H1 (cell line): ENCODE data around the gene DHX29. TPM values are rescaled to one million over a fixed set of nuclear protein-coding genes. Genes with fewer than 3 reads are reported as not detected.

Experiments used
- CTCF ChIA-PET: fragments of 300-600 bp; sonication (Branson Sonifier 250); formaldehyde crosslinking; loops from one replicate; lab custom pipeline; 2021; ENCODE audit not compliant: partially characterized antibody; lab: Charles Lee
- POLR2A ChIA-PET: fragments of 300-600 bp; sonication (Branson Sonifier 250); formaldehyde crosslinking; loops from one replicate; lab custom pipeline; 2021; ENCODE audit warnings: inconsistent platforms; ENCODE audit not compliant: partially characterized antibody; lab: Charles Lee
- DNase-seq, 2 experiments: peaks; one replicate each; pipeline versions ENCODE4 v3.0.0 to v3.0.0-alpha.2; 2010 to 2022; ENCODE audit warnings: low spot score in 2 of 2, low read depth in 1 of 2, mixed read lengths in 1 of 2
- FAIRE-seq: peaks from 2 replicates; lab custom pipeline; 2011; peaks lifted over from hg19 to GRCh38; lab: Jason Lieb, UNC
- H2AFZ ChIP-seq: 2 replicates; pipeline ENCODE4 v1.8.1; 2012; ENCODE audit warnings: low read length, inconsistent platforms
- H2AK5ac ChIP-seq: 2 replicates; pipeline ENCODE4 v1.6.1; 2013; ENCODE audit warnings: low read depth, low read length
- H2BK120ac ChIP-seq: replicated peaks from 2 replicates; pipeline ENCODE3; 2013; ENCODE audit warnings: low read depth, low read length, inconsistent platforms
- H2BK12ac ChIP-seq: 2 replicates; pipeline ENCODE4 v1.6.1; 2013; ENCODE audit warnings: low read depth, low read length
- H2BK15ac ChIP-seq: 2 replicates; pipeline ENCODE4 v1.6.1; 2013; ENCODE audit warnings: low read length
- H2BK20ac ChIP-seq: 2 replicates; pipeline ENCODE4 v1.6.1; 2013; ENCODE audit warnings: low read length
- H2BK5ac ChIP-seq: 2 replicates; pipeline ENCODE4 v1.6.1; 2013; ENCODE audit warnings: low read depth, low read length
- H3K14ac ChIP-seq: 2 replicates; pipeline ENCODE4 v1.6.1; 2013; ENCODE audit warnings: inconsistent platforms; ENCODE audit not compliant: insufficient read length
- H3K18ac ChIP-seq: 2 replicates; pipeline ENCODE4 v1.6.1; 2013; ENCODE audit warnings: low read length; ENCODE audit errors: extremely low read depth
- H3K23ac ChIP-seq: 2 replicates; pipeline ENCODE4 v1.6.1; 2013; ENCODE audit warnings: inconsistent platforms; ENCODE audit not compliant: insufficient read length
- H3K23me2 ChIP-seq: 2 replicates; pipeline ENCODE4 v1.6.1; 2013; ENCODE audit warnings: low read depth, low read length
- H3K27ac ChIP-seq: 2 replicates; pipeline ENCODE4 v1.6.1; 2011; ENCODE audit warnings: low read depth, low read length, inconsistent platforms
- H3K27me3 ChIP-seq, 4 experiments: replicated peaks in 1 of 4; 1 replicate in 1 of 4; 2 replicates in 3 of 4; pipeline versions ENCODE4 v1.6.1 to v1.8.1; 2011 to 2013; ENCODE audit warnings: low read length in 3 of 4, mild to moderate bottlenecking in 3 of 4, inconsistent platforms in 2 of 4, mixed read lengths in 2 of 4, moderate library complexity in 1 of 4; ENCODE audit not compliant: control insufficient read depth in 3 of 4, insufficient read depth in 3 of 4; ENCODE audit errors: extremely low read depth in 1 of 4
- H3K36me3 ChIP-seq, 4 experiments: 2 replicates each; pipeline versions ENCODE4 v1.6.1 to v1.8.1; 2011 to 2013; ENCODE audit warnings: mild to moderate bottlenecking in 4 of 4, low read length in 3 of 4, moderate library complexity in 2 of 4, control low read depth in 1 of 4, inconsistent platforms in 1 of 4; ENCODE audit not compliant: insufficient read depth in 4 of 4, control insufficient read depth in 2 of 4
- H3K4ac ChIP-seq: replicated peaks from 2 replicates; pipeline ENCODE3; 2013; ENCODE audit warnings: low read length, low read depth, mixed read lengths, inconsistent platforms; ENCODE audit not compliant: insufficient read length
- H3K4me1 ChIP-seq, 4 experiments: replicated peaks in 1 of 4; 1 replicate in 1 of 4; 2 replicates in 3 of 4; pipeline versions ENCODE4 v1.6.1 to v1.8.1; 2011 to 2013; ENCODE audit warnings: low read length in 3 of 4, inconsistent platforms in 2 of 4, mixed read lengths in 1 of 4; ENCODE audit not compliant: insufficient read depth in 4 of 4, control insufficient read depth in 3 of 4
- H3K4me2 ChIP-seq, 2 experiments: 2 replicates each; pipeline versions ENCODE4 v1.6.1 to v1.8.1; 2011 to 2013; ENCODE audit warnings: low read depth in 2 of 2, low read length in 2 of 2, control low read depth in 1 of 2, inconsistent platforms in 1 of 2, mild to moderate bottlenecking in 1 of 2; ENCODE audit not compliant: insufficient read depth in 1 of 2
- H3K4me3 ChIP-seq, 4 experiments: fragments of 200-600, 300-600 bp in 1 of 4; sonication (generic), shearing (Covaris generic), sonication (Bioruptor Twin) in 1 of 4; 2 replicates each; pipeline versions ENCODE4 v1.5.1 to v1.8.1; 2011 to 2016; ENCODE audit warnings: low read length in 4 of 4, low read depth in 3 of 4, control low read depth in 2 of 4, inconsistent platforms in 2 of 4, mild to moderate bottlenecking in 2 of 4, mixed read lengths in 1 of 4, moderate library complexity in 1 of 4; ENCODE audit not compliant: insufficient read depth in 2 of 4; ENCODE audit errors: extremely low read depth in 1 of 4
- H3K56ac ChIP-seq: replicated peaks from 2 replicates; pipeline ENCODE3; 2013; ENCODE audit warnings: low read depth, mild to moderate bottlenecking, mixed read lengths, low read length, inconsistent platforms; ENCODE audit not compliant: insufficient read length
- H3K79me1 ChIP-seq: 2 replicates; pipeline ENCODE4 v1.6.1; 2013; ENCODE audit warnings: low read depth, low read length, control low read depth
- H3K79me2 ChIP-seq, 2 experiments: 2 replicates each; pipeline versions ENCODE4 v1.6.1 to v1.8.1; 2012 to 2013; ENCODE audit warnings: low read length in 2 of 2, mild to moderate bottlenecking in 2 of 2, inconsistent platforms in 1 of 2; ENCODE audit not compliant: insufficient read depth in 2 of 2, control insufficient read depth in 1 of 2
- H3K9ac ChIP-seq, 4 experiments: replicated peaks in 1 of 4; 1 replicate in 1 of 4; 2 replicates in 3 of 4; pipeline versions ENCODE4 v1.6.1 to v1.8.1; 2011 to 2013; ENCODE audit warnings: low read depth in 3 of 4, low read length in 3 of 4, control low read depth in 2 of 4, mild to moderate bottlenecking in 2 of 4, moderate library complexity in 2 of 4, inconsistent platforms in 1 of 4; ENCODE audit errors: extremely low read depth in 1 of 4
- H3K9me3 ChIP-seq, 2 experiments: 2 replicates each; pipeline versions ENCODE4 v1.6.1 to v1.8.1; 2012 to 2013; ENCODE audit warnings: mild to moderate bottlenecking in 2 of 2, moderate library complexity in 2 of 2, control low read depth in 1 of 2, inconsistent platforms in 1 of 2, low read depth in 1 of 2, low read length in 1 of 2, mixed read lengths in 1 of 2; ENCODE audit not compliant: insufficient read depth in 2 of 2
- H4K20me1 ChIP-seq, 2 experiments: replicated peaks in 1 of 2; 2 replicates each; pipeline versions ENCODE3 to v1.8.1; 2011 to 2013; ENCODE audit warnings: inconsistent platforms in 2 of 2, low read length in 2 of 2, mild to moderate bottlenecking in 1 of 2; ENCODE audit not compliant: insufficient read depth in 2 of 2, control insufficient read depth in 1 of 2
- H4K5ac ChIP-seq: 2 replicates; pipeline ENCODE4 v1.6.1; 2013; ENCODE audit warnings: low read length, low read depth, mixed read lengths, inconsistent platforms; ENCODE audit not compliant: insufficient read length
- H4K8ac ChIP-seq: 2 replicates; pipeline ENCODE4 v1.8.0; 2013; ENCODE audit warnings: mild to moderate bottlenecking, moderate library complexity, low read length, inconsistent platforms; ENCODE audit not compliant: insufficient read depth; ENCODE audit errors: extremely low read depth
- H4K91ac ChIP-seq: replicated peaks from 2 replicates; pipeline ENCODE3; 2013; ENCODE audit warnings: low read length, mixed read lengths, inconsistent platforms; ENCODE audit not compliant: insufficient read length
- ASH2L ChIP-seq: fragments of 200-600, 300-600 bp; sonication (generic); IDR thresholded peaks from one replicate; pipeline ENCODE4 v1.7.1; 2017; ENCODE audit warnings: low read length
- CTBP2 ChIP-seq: IDR thresholded peaks from 2 replicates; pipeline ENCODE4 v1.7.0; 2011; ENCODE audit warnings: borderline replicate concordance, mild to moderate bottlenecking, moderate library complexity, mixed read lengths, low read length; ENCODE audit not compliant: insufficient read depth, insufficient read length
- GABPA ChIP-seq: IDR thresholded peaks from 2 replicates; pipeline ENCODE4 v1.6.1; 2011; ENCODE audit warnings: mild to moderate bottlenecking, low read length, moderate library complexity, borderline replicate concordance; ENCODE audit not compliant: insufficient read depth
- HDAC2 ChIP-seq, 2 experiments: fragments of 300-600 bp in 1 of 2; sonication (generic) in 1 of 2; IDR thresholded peaks; 2 replicates each; pipeline ENCODE4 v1.6.1; 2011 to 2012; ENCODE audit warnings: low read depth in 2 of 2, low read length in 2 of 2, mild to moderate bottlenecking in 2 of 2, moderate library complexity in 2 of 2, borderline replicate concordance in 1 of 2, inconsistent platforms in 1 of 2
- JUN ChIP-seq: IDR thresholded peaks from 2 replicates; pipeline ENCODE4 v1.6.1; 2011; ENCODE audit warnings: low read depth, mild to moderate bottlenecking, improper control_type of control experiment, low read length
- SIN3A ChIP-seq, 2 experiments: IDR thresholded peaks in 1 of 2; conservative IDR thresholded peaks in 1 of 2; 2 replicates each; pipeline ENCODE4 v1.6.1; 2011 to 2012; ENCODE audit warnings: low read length in 2 of 2, improper control_type of control experiment in 1 of 2, low read depth in 1 of 2, mild to moderate bottlenecking in 1 of 2
- SP4 ChIP-seq: IDR thresholded peaks from 2 replicates; pipeline ENCODE4 v1.6.1; 2012; ENCODE audit warnings: low read length, inconsistent platforms
- SUZ12 ChIP-seq: fragments of 200-600 bp; sonication (generic); IDR thresholded peaks from 2 replicates; pipeline ENCODE4 v1.6.1; 2012; ENCODE audit warnings: mild to moderate bottlenecking, inconsistent platforms, low read length, moderate library complexity, mixed read lengths
- WGBS, 2 experiments: shearing (Covaris generic) in 1 of 2; methylation state at CpG; one replicate each; pipeline versions ENCODE4 v1.1.6 to v1.1.7; 2013 to 2015; ENCODE audit warnings: low lambda C conversion rate in 2 of 2, mixed read lengths in 2 of 2, inconsistent platforms in 1 of 2, low coverage in 1 of 2, missing lambda C conversion rate in 1 of 2; ENCODE audit not compliant: insufficient replicate concordance in 2 of 2, insufficient coverage in 1 of 2, insufficient read length in 1 of 2; ENCODE audit errors: extremely low coverage in 1 of 2, missing lambda C conversion rate in 1 of 2; 5-methylcytosine and 5-hydroxymethylcytosine counted together
- polyA plus RNA-seq, 7 experiments: library from polyadenylated mRNA; depleted of rRNA in 3 of 7; stranded (reverse) in 5 of 7; unstranded in 2 of 7; fragments of >200 nt in 5 of 7; fragments of 200-250 nt in 2 of 7; gene quantifications; 1 replicate in 5 of 7; 2 replicates in 1 of 7; 4 replicates in 1 of 7; pipeline versions ENCODE4 v1.2.1 to v1.2.3, GENCODE V29; 2011 to 2013; ENCODE audit warnings: missing spikeins in 2 of 7, mixed read lengths in 2 of 7
- total RNA-seq: library from RNA; stranded (reverse); fragmentation: NEBNext Ultra II Directional; extraction: Animal tissue kit (Norgen Biotek cat#: 25700); gene quantifications from 2 replicates; pipeline ENCODE4 v1.2.1, GENCODE V29; 2021
- TF ChIP-seq, protein P1 (sequence below): IDR thresholded peaks from 2 replicates; pipeline ENCODE4 v1.6.1; 2011; ENCODE audit warnings: low read depth, mild to moderate bottlenecking, low read length; ENCODE audit not compliant: insufficient read depth
- TF ChIP-seq, protein P2 (sequence below), 3 experiments: IDR thresholded peaks; 1 replicate in 2 of 3; 2 replicates in 1 of 3; pipeline versions ENCODE4 v1.5.1 to v1.6.1; 2011; ENCODE audit warnings: low read length in 3 of 3, mild to moderate bottlenecking in 3 of 3, inconsistent platforms in 2 of 3, low read depth in 1 of 3, moderate library complexity in 1 of 3; ENCODE audit not compliant: insufficient read depth in 1 of 3; ENCODE audit errors: control extremely low read depth in 1 of 3

DHX29 gene
- total and polyA plus RNA-seq, 2 of the 8 experiments (the other 6 are each of a cell fraction or from before 2014, with no cell fraction given) = 3.4 to 32.1 TPM

DNA sequence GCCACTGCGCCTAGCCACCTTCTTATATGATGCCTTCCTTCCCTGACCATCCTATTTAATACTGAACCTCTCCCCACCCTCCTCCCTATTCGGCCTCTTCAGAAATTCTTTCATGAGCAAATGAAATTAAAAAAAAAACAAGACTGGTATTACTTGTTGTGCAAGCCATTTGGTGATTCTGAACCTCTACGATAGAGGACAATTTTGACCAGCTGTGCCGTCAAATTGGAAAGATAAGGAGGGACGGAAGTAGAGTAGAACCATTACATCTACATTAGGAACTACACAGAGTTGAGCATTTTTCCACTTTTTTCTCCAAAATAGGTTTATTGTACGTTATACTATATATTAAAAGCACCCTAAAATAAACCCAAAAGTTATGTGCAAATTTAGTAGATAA, 2.9 kb downstream of the DHX29 start:
- H3K9me3 ChIP-seq = no peaks in the 10 kb centered on the region
- H2AFZ ChIP-seq = no peak overlapping the region
- peaks cover 0 to 4% of the 10 kb centered on the region in 2 experiments for H4K20me1 ChIP-seq
- no peak overlapping the region for H3K18ac ChIP-seq
- ChIA-PET CTCF (no interaction called here), POLR2A (no interaction called here)
- no peak overlapping the region for H3K56ac ChIP-seq
- no peak overlapping the region for H2BK15ac ChIP-seq
- no peak overlapping the region for H4K5ac ChIP-seq
- H3K4ac ChIP-seq = no peak overlapping the region
- H3K23me2 ChIP-seq = peaks cover 6% of the 10 kb centered on the region
- H3K14ac ChIP-seq = no peak overlapping the region
- no peak overlapping the region for H3K4me3 ChIP-seq
- no peak overlapping the region for H3K9ac ChIP-seq
- no peak overlapping the region for H2BK5ac ChIP-seq
- WGBS, 2 experiments = 92% methylated on average over 6 of the region's 6 CpGs; no CpG with 5 or more reads in 1 of the 2 experiments
- H3K36me3 ChIP-seq = no peaks in the 10 kb centered on the region; a peak in 1 of 8 replicates
- no peak overlapping the region for H2BK12ac ChIP-seq
- H4K8ac ChIP-seq = no peak overlapping the region
- peaks cover 4% of the 10 kb centered on the region for H3K79me1 ChIP-seq
- no peaks in the 10 kb centered on the region for H3K27me3 ChIP-seq
- DNase-seq (no peak), FAIRE-seq (no peak)
- H4K91ac ChIP-seq = no peak overlapping the region
- no peak overlapping the region for H3K23ac ChIP-seq
- no peak overlapping the region for H2BK20ac ChIP-seq
- H3K4me1 ChIP-seq = peaks cover 0 to 2% (median 2%) of the 10 kb centered on the region in 4 experiments; a peak in 4 of 7 replicates
- H3K79me2 ChIP-seq = peaks cover 4 to 67% of the 10 kb centered on the region in 2 experiments; a peak in 3 of 4 replicates
- H3K27ac ChIP-seq = no peak overlapping the region
- no peak overlapping the region for H2BK120ac ChIP-seq
- no peak overlapping the region for H3K4me2 ChIP-seq
- H2AK5ac ChIP-seq = no peak overlapping the region
- TF ChIP-seq, protein P1, sequence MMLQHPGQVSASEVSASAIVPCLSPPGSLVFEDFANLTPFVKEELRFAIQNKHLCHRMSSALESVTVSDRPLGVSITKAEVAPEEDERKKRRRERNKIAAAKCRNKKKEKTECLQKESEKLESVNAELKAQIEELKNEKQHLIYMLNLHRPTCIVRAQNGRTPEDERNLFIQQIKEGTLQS = no peak
- TF ChIP-seq ASH2L = no peak
- TF ChIP-seq HDAC2 (IDR thresholded peaks at IDR 0.05; ENCODE audit: borderline replicate concordance in 1 of 2, low read depth in 2 of 2, low read length in 2 of 2) = no peak
- no peak for TF ChIP-seq SIN3A (conservative IDR thresholded peaks at IDR 0.05 in 1 of 2, IDR thresholded peaks at IDR 0.05 in 1 of 2; ENCODE audit: low read depth in 1 of 2, low read length in 2 of 2)
- no peak for TF ChIP-seq CTBP2
- TF ChIP-seq SP4 = no peak
- TF ChIP-seq GABPA = no peak
- TF ChIP-seq JUN = no peak
- TF ChIP-seq SUZ12 = no peak
- TF ChIP-seq, protein P2, sequence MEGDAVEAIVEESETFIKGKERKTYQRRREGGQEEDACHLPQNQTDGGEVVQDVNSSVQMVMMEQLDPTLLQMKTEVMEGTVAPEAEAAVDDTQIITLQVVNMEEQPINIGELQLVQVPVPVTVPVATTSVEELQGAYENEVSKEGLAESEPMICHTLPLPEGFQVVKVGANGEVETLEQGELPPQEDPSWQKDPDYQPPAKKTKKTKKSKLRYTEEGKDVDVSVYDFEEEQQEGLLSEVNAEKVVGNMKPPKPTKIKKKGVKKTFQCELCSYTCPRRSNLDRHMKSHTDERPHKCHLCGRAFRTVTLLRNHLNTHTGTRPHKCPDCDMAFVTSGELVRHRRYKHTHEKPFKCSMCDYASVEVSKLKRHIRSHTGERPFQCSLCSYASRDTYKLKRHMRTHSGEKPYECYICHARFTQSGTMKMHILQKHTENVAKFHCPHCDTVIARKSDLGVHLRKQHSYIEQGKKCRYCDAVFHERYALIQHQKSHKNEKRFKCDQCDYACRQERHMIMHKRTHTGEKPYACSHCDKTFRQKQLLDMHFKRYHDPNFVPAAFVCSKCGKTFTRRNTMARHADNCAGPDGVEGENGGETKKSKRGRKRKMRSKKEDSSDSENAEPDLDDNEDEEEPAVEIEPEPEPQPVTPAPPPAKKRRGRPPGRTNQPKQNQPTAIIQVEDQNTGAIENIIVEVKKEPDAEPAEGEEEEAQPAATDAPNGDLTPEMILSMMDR (IDR thresholded peaks at IDR 0.05; ENCODE audit: control extremely low read depth in 1 of 3, insufficient read depth in 1 of 3, low read depth in 1 of 3, low read length in 3 of 3) = no peak
